HG02840 (cell line): ENCODE data around the gene SLC45A1.
"Not testable (repeated sequence)": the region's sequence is repeated elsewhere in the genome, so short reads cannot be mapped to it uniquely, and the experiment has no call there.

Source experiments
- ATAC-seq: cut with Tn5 transposase; IDR thresholded peaks from one replicate; pipeline ENCODE4 v1.9.1; 2021; ENCODE audit warnings: mild to moderate bottlenecking, moderate library complexity, moderate number of reproducible peaks; ENCODE audit not compliant: unreplicated experiment, low FRiP score

Gene SLC45A1

DNA sequence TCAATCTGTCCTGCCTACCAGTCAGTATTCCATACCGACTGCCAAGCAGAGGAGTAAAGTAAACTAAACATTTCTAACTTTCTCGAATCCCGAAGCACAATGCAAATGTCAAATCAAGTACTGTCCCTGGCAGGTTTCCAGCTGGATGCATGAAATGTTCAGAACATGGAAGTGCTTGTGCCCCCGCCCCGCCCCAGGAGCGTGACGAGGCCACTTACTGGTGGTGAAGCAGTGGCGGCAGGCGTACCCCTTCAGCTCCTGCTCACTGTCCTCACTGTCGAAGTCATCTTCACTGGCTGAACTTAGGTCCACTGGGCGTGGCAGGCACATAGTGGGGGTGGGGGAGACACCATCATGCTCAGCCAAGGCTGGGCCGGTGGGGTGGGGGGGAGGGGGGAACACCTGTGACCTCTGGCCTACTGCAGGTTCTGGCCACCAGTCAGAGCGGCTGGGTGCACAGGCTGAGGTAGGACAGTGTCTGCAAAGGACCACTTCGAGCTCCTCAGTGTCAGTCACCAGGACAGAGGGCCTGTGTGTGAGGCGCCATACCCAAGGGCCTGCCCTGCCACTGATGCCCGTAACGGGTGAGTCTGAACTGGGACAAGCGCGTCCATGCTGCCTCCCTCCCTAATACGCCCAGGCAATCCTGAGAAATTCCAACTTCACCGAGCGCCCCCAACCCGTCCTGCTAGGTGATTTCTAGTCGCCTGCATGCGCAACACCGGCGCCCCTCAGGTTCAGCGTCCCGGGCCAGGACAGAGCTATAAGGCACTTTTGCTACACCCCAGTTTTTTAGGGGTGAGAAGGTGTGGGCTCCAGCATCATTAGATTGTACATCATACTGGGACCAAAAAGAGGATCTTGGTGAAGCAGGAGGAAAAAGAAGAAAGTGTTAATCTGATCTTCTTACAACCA lies 46.9 kb downstream of the SLC45A1 start:
- no peak for ATAC-seq

DNA sequence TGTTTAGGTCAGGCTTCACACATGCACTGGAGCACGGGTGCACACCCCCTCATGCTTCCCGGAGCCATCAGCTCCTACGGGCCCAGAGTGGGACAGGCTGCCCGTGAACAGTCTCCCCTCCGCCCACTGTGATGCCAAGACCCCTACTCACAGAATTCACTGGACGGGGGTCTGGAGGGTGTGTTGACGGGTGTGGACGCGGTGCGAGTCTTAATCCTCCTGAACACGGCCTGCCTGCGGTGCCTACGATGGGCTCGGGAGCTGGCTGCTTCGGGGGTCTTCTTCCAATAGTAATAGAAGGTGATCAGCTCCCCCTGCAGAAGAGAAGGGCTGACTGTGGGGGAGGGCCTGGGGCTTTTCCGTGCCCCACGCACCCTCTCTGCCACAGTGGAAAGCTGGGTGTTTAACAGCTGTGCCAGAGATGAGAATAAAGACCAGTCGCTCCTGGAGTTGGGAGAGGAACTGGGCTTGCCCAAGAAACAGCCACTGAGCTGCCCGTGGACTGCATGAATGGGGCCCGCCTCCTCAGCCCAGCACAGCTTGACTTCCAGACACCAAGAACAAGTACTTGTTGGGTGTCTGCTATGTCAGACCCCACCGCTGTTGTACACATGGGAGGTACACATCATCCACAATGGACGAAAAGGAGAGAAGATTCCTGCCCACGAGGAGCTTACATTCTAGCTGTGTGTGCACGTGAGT lies 47.9 kb downstream of the SLC45A1 start:
- ATAC-seq: no peak

DNA sequence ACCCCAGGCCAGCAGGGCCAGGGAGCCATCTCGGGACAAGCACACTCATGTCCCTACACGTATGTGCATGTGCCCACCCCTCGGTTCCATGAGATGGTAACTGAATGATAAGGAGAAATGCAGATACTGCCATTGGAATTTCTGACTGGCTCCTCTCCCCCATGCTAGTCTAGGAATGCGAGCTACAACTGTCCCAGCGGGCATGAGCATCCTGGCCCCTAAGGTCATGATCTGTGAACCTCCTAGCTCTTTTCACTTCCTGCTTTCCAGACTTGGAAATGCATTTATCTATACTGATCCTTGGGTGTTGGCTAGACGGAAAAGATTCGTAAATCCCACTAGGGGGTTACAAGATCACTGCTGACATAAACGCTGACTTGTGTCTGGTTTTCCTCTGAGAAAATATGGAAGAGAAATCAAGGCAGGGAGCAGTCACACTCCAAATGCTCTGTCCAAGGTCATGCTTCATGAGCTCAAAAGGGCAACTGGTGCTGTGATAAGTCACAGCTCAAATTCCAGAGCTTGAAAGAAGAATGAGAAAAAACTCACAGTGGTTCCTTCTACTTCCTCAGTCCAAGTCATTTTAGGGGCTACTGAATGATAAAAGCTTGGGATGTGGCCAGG lies 49.8 kb downstream of the SLC45A1 start:
- no peak for ATAC-seq

DNA sequence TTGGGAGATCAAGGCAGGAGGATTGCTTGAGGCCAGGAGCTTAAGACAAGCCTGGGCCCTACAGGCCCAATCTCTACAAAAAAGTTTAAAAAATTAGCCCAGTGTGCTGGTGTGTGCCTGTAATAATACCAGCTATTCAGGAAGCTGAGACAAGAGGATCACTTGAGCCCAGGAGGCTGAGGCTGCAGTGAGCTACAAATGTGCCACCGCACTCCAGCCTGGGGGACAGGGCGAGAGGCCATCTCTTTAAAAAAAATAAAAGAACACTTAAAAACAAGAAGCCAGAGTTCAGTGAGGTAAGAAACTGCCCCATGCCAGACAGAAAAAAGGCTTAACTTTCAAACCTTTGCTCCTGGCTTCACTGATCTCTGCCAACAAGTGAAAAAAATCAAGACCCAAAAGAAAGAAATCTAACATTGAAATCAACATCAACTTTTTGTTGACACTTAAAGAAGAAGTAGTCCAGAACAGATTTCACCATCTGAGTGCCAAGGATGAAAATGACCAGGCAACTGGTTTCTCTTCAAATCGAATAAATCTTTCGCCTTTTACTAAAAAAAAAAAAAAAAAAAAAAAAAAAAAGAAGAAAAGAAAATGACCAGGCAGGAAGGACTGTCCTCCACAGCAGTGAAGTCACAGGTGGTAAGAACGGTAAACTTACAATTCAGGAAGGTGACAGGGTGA lies 51.2 kb downstream of the SLC45A1 start:
- no peak for ATAC-seq

DNA sequence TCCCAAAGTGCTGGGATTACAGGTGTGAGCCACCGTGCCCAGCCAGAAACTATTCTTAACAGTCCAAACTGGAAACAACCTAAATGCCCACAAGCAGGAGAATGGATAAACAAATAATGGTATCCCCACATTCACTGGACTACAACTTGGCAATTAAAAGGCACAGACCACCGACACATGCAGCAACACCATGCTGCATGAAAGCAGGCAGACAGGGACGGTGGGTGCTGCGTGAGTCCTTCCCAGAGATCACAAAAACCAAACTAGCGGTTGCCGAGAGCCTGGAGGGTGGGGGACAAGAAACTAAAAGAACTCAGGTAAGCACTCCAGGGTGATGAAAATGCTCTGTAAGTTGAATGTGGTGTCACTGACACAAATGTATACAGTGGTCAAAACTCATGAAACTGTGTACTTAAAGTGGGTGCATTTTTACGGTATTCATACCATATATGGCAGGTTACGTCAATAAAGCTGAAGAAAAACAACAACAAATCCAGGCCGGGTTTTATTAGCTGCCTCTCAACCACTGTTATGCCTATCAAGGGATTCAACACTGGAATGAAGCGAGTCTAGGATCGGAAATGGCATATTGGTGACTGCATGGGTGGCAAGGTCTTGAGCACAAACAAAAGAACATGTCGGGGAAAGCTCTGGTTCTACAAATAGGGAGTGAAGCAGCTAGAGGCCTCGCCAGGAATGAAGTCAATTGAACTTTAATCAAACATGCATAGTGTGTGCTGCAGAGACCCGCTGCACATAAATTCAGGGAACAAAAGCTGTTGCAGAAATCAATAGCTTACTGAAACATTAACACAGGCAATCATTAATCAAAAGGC lies 52.4 kb downstream of the SLC45A1 start:
- ATAC-seq: no peak

DNA sequence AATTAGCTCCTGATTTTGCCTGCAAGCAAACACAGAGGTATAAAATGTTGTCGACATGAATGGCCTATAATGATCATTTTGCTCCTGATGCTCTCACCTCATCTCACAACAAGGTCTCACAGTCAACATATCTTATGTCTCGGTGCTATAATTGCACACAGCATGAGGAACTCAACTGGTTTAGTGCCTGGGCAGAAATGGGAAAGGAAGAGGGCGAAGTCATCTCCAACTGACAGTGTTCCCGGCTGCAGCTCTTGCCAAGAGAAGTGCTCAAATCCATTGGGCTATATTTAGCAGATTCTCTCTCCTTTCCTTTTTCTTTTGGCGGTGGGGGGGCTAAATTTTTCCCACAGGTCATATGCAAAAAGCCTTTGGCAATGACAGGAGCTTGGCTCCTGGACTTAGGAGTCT lies 53.0 kb downstream of the SLC45A1 start:
- no peak for ATAC-seq

DNA sequence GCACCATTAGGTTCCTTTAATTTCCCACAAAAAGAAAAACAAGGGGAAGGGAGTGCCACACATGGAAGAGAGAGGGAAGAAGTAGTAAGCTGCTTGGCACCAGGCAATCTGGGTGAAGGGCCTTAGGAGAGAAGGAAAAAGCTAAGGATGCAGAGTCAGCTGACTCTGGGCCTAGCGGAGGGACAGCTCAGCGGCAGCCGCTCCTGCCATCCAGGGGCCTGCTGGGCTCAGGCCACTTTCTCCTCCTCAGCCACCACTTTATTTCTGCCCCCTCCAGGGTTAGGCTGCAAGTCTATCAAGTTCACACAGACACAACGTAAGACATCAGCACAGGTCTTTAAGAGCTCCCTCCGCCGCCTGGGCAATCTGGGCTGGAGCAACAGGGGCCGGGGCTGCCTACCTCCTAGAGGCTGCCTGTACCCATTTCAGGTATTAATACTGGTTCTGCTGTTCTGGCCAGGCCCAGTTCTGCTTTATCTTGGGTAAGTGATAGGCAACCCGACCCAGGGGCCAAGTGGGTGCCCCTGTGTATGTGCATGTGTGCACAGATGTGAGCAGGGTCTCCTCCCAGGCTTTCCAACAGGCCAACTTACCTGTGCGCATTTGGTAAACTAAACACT lies 53.6 kb downstream of the SLC45A1 start:
- no peak for ATAC-seq

DNA sequence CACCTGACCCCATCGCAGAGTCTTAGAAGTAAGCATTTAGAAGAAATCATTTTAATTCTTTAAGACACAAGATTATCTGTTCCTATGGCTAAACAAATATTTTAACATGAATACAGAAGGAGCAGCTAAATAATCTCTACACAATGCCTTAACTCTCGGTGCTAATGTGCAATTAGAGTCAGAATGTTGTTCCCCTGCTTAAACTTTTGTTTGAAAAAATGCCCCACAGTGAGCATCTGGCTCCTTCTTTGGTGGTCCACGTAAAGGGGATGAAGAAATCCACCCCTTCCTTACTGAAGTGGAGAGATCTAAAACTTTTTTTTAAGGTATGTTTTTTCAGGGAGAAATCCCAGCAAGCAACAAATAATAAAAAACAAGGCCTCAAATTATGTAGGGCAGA lies 55.2 kb downstream of the SLC45A1 start:
- no peak for ATAC-seq

DNA sequence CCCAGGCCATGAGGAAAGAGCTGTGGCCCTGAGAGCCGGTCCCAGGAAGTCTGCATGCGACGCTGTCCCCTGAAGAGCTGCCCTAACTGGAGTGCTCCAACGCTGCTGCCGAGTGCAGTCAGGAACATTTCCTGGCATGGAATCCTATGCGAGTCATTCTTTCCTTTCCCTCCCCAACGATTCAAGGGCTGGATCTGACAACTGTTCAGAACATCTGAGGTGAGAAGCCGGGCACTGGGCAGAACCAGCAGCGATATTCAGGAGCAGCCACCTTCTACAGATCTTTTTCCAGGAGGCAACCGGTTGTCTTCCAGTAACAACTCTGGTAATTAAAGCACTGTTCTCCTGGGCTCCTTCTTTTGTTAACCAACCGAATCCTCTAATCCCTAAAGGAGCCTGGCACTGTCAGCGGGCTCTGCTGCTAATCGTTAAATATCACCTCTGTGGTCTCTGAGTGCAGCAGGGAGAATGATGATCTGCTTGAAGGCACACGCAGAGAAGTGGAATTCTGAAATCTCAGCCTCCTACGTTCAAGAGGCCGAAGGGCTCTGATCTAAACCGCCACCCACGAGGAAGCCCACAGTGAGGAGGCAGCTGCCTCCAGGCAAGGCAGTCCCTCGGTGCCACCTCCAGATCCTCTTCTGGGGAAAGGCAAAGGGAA lies 55.8 kb downstream of the SLC45A1 start:
- ATAC-seq: no peak

DNA sequence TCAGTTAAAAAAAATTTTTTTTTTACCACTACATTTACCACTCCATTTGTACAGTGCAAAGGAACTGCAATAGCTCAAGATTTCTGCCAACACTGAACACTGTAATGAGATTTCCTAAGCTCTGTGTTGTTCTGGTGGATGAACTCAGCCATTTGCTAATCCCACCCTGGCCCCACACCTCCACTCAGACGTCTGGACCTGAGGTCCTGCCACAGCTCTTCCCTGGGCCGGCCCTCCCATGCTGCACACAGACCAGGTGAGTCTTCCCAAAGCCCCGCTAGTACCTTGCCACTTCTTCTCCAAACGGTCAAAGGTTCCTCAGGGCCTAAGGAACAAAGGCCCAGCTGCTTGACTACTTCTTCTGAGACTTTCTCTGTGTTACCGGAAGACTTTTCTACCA lies 56.4 kb downstream of the SLC45A1 start:
- no peak for ATAC-seq

DNA sequence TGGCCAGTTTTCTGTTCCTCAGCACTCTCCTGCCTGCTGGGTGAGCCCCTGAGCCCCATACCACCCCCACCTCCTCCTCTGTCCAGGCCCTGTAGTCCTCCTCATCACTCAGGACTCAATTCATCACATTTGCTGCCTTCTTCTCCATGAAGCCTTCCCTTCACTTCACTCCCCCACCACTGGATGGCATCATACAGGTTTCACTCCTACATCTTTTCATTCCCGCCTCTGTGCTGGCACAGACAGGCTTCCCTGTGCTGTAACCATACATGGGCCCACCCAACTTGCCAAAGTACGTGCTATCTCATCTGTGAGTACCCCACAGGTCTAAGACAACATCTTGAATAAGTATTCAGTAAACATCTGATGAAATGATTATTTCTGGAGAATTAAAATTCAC lies 56.9 kb downstream of the SLC45A1 start:
- no peak for ATAC-seq

DNA sequence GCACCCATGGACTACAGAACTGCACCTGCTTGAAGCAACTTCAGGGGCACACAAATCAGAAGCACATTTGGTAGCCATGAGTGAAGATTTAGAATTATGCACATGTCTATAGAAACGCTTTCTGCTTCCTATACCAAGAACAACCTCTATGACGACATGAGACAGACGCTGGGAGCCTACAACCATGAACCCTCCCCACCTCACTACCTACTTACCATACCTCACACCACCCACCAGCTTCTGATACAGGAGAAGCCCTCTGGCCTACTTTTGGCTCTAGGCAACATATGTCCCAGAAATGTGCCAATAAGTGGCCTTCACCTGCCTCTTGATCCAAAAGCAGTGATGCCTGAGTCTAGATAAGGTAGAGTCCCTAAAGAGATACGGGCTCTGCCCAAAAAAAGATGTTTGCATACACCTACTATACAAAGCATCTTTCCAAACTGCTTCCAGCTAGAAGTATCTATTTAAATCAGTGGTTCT lies 58.5 kb downstream of the SLC45A1 start:
- ATAC-seq: no peak

DNA sequence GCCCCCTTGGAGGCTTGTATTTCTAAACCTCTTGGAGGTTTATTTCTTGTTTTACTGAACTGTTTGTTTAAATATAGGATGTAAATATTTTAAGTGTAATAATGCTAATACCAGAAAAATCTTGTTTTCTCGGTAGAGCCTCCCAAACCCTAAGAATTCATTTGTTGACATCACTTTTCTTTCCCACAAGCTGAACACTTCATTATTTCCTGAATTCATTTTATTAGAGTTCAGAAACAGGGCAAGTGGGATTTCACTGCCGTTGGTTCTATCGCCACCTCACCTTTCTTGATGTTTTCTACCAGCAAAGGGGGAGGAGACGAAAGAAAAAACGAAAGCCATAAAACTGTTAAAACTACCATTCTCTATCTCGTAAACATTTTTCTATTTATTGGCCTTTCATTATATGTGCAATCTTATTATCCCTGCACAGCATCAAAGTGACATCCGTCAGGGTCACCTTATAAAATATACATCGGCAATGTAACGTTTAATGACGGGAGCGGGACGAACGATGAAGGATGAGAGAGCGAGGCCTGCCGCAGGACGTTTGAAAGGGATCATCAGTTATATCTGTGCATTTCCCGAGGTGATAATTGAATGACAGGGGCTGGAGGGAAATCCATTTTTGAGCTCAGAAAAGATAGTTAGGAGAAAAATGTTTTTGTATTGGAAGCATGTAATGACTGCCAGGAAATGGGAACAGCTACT lies 59.5 kb downstream of the SLC45A1 start:
- ATAC-seq: no peak

DNA sequence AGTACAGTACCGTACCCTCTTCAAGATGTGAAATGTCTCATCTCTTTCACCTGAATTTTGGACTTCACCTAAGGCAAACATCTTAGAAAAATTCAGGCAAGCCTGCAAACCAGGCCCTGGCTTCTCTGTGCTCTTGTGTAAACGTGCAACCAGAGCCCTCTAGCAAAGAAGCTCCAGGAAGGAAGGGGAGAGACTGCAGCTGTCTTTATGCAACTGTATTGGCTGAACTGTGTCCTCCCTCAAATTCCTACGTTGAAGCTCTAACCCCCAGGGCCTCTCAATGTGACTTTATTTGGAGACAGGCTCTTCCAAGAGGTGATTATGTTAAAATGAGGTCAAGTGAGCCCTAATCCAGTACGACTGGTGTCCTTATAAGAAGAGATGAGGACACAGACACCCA lies 60.3 kb downstream of the SLC45A1 start:
- no peak for ATAC-seq

DNA sequence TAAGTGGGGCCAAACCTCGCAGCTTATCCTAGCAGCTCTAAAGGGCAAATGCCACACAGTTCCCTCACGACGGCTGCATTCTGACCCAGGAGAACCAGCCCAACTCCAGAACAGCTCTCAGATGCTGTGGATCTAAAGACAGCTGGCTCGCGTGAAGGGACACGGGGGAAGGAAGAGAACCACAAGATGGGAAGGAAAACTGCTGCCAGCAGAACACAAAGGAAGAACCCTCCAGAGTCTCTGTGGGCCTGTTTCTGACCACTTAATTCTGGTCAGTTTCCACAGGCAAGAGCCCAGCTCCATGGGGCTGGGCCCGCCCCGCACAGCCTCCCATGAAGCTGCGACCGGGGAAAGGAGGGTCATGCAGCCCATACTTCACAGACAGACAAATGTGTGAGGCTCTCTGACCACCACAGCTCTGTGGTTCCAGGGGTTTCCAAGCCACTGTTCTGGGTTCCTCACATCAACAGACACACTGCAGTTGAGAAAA lies 61.1 kb downstream of the SLC45A1 start:
- ATAC-seq: no peak

DNA sequence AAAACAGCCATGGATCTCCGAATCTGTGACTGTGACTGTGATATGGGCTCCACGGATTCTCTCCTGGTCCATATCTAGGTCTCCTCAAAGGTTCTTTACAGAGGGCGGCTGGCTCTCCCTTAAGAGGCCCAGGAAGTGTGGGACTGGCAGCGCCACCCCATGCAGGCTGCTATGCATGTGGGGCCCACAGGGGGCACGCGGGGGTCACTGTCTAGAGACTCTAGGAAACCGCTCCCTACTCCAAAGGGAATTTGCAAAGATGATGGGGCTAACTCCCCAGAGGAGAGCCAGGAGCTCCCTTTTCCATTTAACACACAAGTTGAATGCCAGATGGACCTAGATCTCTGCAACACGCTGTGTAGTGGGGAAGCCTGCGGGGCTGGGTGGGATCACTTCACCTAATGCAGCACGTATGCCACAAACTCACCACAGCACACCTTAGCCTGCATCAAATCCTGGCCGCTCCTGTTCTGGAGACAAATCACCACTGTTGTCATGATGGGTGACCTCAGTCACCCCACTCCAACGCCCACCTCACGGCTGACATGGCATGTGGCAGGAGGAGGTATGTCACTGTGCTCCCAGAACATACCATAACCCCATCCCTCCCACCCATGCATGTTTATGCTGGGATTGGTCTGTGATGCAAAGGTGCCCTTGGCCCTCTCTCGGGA lies 61.7 kb downstream of the SLC45A1 start:
- no peak for ATAC-seq

DNA sequence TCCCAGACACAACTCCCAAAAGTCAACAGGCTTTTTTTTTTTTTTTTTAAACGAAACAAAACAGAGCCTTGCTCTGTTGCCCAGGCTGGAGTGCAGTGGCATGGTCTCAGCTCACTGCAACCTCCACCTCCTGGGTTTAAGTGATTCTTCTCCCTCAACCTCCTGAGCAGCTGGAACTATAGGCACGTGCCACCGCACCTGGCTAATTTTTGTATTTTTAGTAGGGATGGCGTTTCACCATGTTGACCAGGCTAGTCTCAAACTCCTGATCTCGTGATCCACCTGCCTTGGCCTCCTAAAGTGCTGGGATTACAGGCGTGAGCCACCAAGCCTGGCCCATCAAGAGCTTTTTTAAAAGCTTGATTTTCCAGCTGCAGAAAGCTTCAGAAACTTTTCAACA lies 62.4 kb downstream of the SLC45A1 start:
- ATAC-seq: not testable (repeated sequence)

DNA sequence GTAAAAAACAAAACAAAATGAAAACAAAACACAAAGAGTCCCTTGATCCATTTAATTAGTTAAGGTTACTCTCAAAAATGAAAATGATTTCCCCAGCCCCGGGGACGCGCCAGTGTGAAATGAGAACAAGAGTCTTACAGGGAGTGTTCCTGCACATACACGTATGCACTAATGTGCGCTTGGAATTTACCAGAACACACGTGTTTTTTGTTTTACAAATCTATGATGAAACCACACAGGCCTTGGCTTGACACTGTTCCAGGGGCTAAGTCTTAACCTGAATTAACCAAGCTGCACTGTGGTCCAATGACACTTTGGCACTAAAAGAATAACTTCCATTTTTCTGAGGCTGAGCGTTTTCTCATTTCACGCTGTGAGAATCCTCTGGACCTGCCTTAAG lies 63.7 kb downstream of the SLC45A1 start:
- no peak for ATAC-seq
